ENCODE measurements around the gene NPEPL1. TPM values are rescaled to one million over a fixed set of nuclear protein-coding genes. Genes with fewer than 3 reads are reported as not detected.
A peak's percentile ranks its signal among the peaks of the same experiment; 100 is the strongest.
"Not testable (repeated sequence)": the region's sequence is repeated elsewhere in the genome, so short reads cannot be mapped to it uniquely, and the experiment has no call there.

The NPEPL1 gene
- total RNA-seq (2014; rRNA removed; shearing (Covaris generic)) (37.5 and 37.7 TPM in 2 replicates), polyA plus RNA-seq (2016; fragmentation: Nextera tagmentation; extraction: Ambion mirVana) (46.1 and 49.8 TPM in 2 replicates)

- DNase-seq, result peak; percentile 94
- in situ Hi-C loops (cut with MboI), result no loop called here
- H3K9ac ChIP-seq, result peak within 1 kb of the TSS; percentile 94
- H2AFZ ChIP-seq, result peak within 1 kb of the TSS; percentile 92
- H3K36me3 ChIP-seq (ENCODE audit: low read depth), result no peaks in the 10 kb centered on the region
- H3K9me3 ChIP-seq (ENCODE audit: low read depth), result no peaks in the 10 kb centered on the region
- peaks cover 27% of the 10 kb centered on the region for H3F3A ChIP-seq (ENCODE audit: insufficient read depth)
- peaks cover 16% of the 10 kb centered on the region for H3K79me2 ChIP-seq (ENCODE audit: insufficient read depth)
- peak within 1 kb of the TSS; percentile 89 for H3K27ac ChIP-seq
- H3K4me2 ChIP-seq (ENCODE audit: unreplicated experiment), result peak within 1 kb of the TSS; percentile 98
- peak within 1 kb of the TSS; percentile 69 for H3K4me3 ChIP-seq
- WGBS, 2 experiments (ENCODE audit: low coverage in 1 of 2, low lambda C conversion rate in 2 of 2, missing lambda C conversion rate in 2 of 2), result 1 to 5% methylated on average over 28 to 56 of the region's 93 CpGs
- peaks cover 25% of the 10 kb centered on the region for H3K4me1 ChIP-seq (ENCODE audit: insufficient read depth)
- no peak for TF ChIP-seq EZH2 (IDR thresholded peaks at IDR 0.05; ENCODE audit: insufficient read depth, poor library complexity, severe bottlenecking)
- TF ChIP-seq EZH2phosphoT487 (IDR thresholded peaks at IDR 0.05; ENCODE audit: insufficient read depth, low read depth), result no peak
- H3K9me2 ChIP-seq (ENCODE audit: insufficient read depth), result no peaks in the 10 kb centered on the region
- H3K27me3 ChIP-seq (replicated peaks; ENCODE audit: insufficient read depth), result no peaks in the 10 kb centered on the region
- no peaks in the 10 kb centered on the region for H4K20me1 ChIP-seq (ENCODE audit: insufficient read depth)
Observed at GRCh38 chr20:58692579-58693225, at the start of gene NPEPL1. Gene NPEPL1 (plus strand): TSS chr20:58692800. CDS start chr20:58692901, 101 bp downstream.

GRCh38 chr20:58642896-58643295 lies 49.7 kb upstream of the NPEPL1 start:
- H3K36me3 ChIP-seq (ENCODE audit: low read depth); H3K27me3 ChIP-seq (replicated peaks; ENCODE audit: insufficient read depth); H3K4me2 ChIP-seq (ENCODE audit: unreplicated experiment); H3K79me2 ChIP-seq (ENCODE audit: insufficient read depth); H3F3A ChIP-seq (ENCODE audit: insufficient read depth); DNase-seq; H3K4me1 ChIP-seq (ENCODE audit: insufficient read depth); H3K27ac ChIP-seq; in situ Hi-C loops (cut with MboI); H3K9me2 ChIP-seq (ENCODE audit: insufficient read depth); H3K9me3 ChIP-seq (ENCODE audit: low read depth); H4K20me1 ChIP-seq (ENCODE audit: insufficient read depth); H3K9ac ChIP-seq; H3K4me3 ChIP-seq; H2AFZ ChIP-seq: not testable (repeated sequence)
- 83 to 84% methylated on average over 8 to 9 of the region's 9 CpGs for WGBS, 2 experiments (ENCODE audit: low coverage in 1 of 2, low lambda C conversion rate in 2 of 2, missing lambda C conversion rate in 2 of 2)

- Histone ChIP-seq H3K9me2 (ENCODE audit: insufficient read depth) (no peaks in the 10 kb centered on the region), H3K36me3 (ENCODE audit: low read depth) (no peaks in the 10 kb centered on the region), H3F3A (ENCODE audit: insufficient read depth) (peaks cover 3% of the 10 kb centered on the region; the same call in 1 of the 2 replicates), H3K4me3 (no peak overlapping the region), H3K9ac (no peak overlapping the region), H3K9me3 (ENCODE audit: low read depth) (no peaks in the 10 kb centered on the region), H3K79me2 (ENCODE audit: insufficient read depth) (no peaks in the 10 kb centered on the region), H3K27ac (no peak overlapping the region), H4K20me1 (ENCODE audit: insufficient read depth) (no peaks in the 10 kb centered on the region), H3K27me3 (replicated peaks; ENCODE audit: insufficient read depth) (no peaks in the 10 kb centered on the region), H3K4me1 (ENCODE audit: insufficient read depth) (peaks cover 11% of the 10 kb centered on the region), H3K4me2 (ENCODE audit: unreplicated experiment) (no peak overlapping the region), H2AFZ (no peak overlapping the region)
- in situ Hi-C loops (cut with MboI), result no loop called here
- peak; percentile 22 for DNase-seq
- TF ChIP-seq EZH2phosphoT487 (IDR thresholded peaks at IDR 0.05; ENCODE audit: insufficient read depth, low read depth) (no peak), EZH2 (IDR thresholded peaks at IDR 0.05; ENCODE audit: insufficient read depth, poor library complexity, severe bottlenecking) (no peak)
- WGBS, 2 experiments (ENCODE audit: low coverage in 1 of 2, low lambda C conversion rate in 2 of 2, missing lambda C conversion rate in 2 of 2), result 63 to 75% methylated on average over 5 of the region's 5 CpGs
Observed at GRCh38 chr20:58645412-58645968, 47.1 kb upstream of the NPEPL1 start.

GRCh38 chr20:58646257-58646656 lies 46.3 kb upstream of the NPEPL1 start:
- in situ Hi-C loops (cut with MboI), result no loop called here
- no peaks in the 10 kb centered on the region for H3K36me3 ChIP-seq (ENCODE audit: low read depth)

More at GRCh38 chr20:58646257-58646656, 46.3 kb upstream of the NPEPL1 start:
- Histone ChIP-seq H3K27me3 (replicated peaks; ENCODE audit: insufficient read depth) (no peaks in the 10 kb centered on the region), H3K79me2 (ENCODE audit: insufficient read depth) (peaks cover 1% of the 10 kb centered on the region), H3K9me2 (ENCODE audit: insufficient read depth) (no peaks in the 10 kb centered on the region), H3K9ac (no peak overlapping the region), H3K9me3 (ENCODE audit: low read depth) (no peaks in the 10 kb centered on the region), H2AFZ (no peak overlapping the region), H3K27ac (no peak overlapping the region), H3F3A (ENCODE audit: insufficient read depth) (peaks cover 3% of the 10 kb centered on the region; the same call in 1 of the 2 replicates), H4K20me1 (ENCODE audit: insufficient read depth) (no peaks in the 10 kb centered on the region), H3K4me1 (ENCODE audit: insufficient read depth) (peaks cover 11% of the 10 kb centered on the region), H3K4me3 (no peak overlapping the region), H3K4me2 (ENCODE audit: unreplicated experiment) (no peak overlapping the region)
- TF ChIP-seq EZH2phosphoT487 (IDR thresholded peaks at IDR 0.05; ENCODE audit: insufficient read depth, low read depth), result no peak
- WGBS, 2 experiments (ENCODE audit: low coverage in 1 of 2, low lambda C conversion rate in 2 of 2, missing lambda C conversion rate in 2 of 2), result 89 to 100% methylated on average over 3 of the region's 3 CpGs
- DNase-seq, result no peak
